Smooth muscle cell (in vitro differentiated cells): Measurements from ENCODE around the gene GOLGA6L10. TPM values are rescaled to one million over a fixed set of nuclear protein-coding genes. Genes with fewer than 3 reads are reported as not detected.
"Not testable (repeated sequence)": the region's sequence is repeated elsewhere in the genome, so short reads cannot be mapped to it uniquely, and the experiment has no call there.

Source experiments
- DNase-seq: peaks from one replicate; lab custom pipeline; 2025; ENCODE audit not compliant: unreplicated experiment; lab: John Stamatoyannopoulos, UW
- H2AFZ ChIP-seq: fragments of 200-600 bp; sonication (generic); 2 replicates; pipeline ENCODE4 v1.6.0; 2016; ENCODE audit warnings: antibody characterized with exemption, low read depth, mild to moderate bottlenecking
- H3F3A ChIP-seq: fragments of 200-600 bp; sonication (generic); 2 replicates; pipeline ENCODE4 v1.6.0; 2017; ENCODE audit warnings: antibody characterized with exemption, low read depth
- H3K27ac ChIP-seq: fragments of 200-600 bp; sonication (generic); 2 replicates; pipeline ENCODE4 v1.5.1; 2016; ENCODE audit warnings: low read depth, mild to moderate bottlenecking
- H3K27me3 ChIP-seq: fragments of 200-600 bp; sonication (generic); 2 replicates; pipeline ENCODE4 v1.6.1; 2016; ENCODE audit warnings: low read depth, mild to moderate bottlenecking
- H3K36me3 ChIP-seq: fragments of 200-600 bp; sonication (generic); 2 replicates; pipeline ENCODE4 v1.5.1; 2016; ENCODE audit warnings: low read depth
- H3K4me1 ChIP-seq: fragments of 200-600 bp; sonication (generic); 2 replicates; pipeline ENCODE4 v1.5.1; 2016; ENCODE audit warnings: low read depth
- H3K4me2 ChIP-seq: fragments of 200-600 bp; sonication (generic); 2 replicates; pipeline ENCODE4 v1.6.0; 2016; ENCODE audit warnings: mild to moderate bottlenecking
- H3K4me3 ChIP-seq: fragments of 200-600 bp; sonication (generic); 2 replicates; pipeline ENCODE4 v1.5.1; 2016; ENCODE audit warnings: mild to moderate bottlenecking
- H3K79me2 ChIP-seq: fragments of 200-600 bp; sonication (generic); 2 replicates; pipeline ENCODE4 v1.6.0; 2016; ENCODE audit warnings: low read depth, mild to moderate bottlenecking
- H3K9ac ChIP-seq: fragments of 200-600 bp; sonication (generic); 2 replicates; pipeline ENCODE4 v1.6.0; 2016; ENCODE audit warnings: low read depth
- H3K9me3 ChIP-seq: fragments of 200-600 bp; sonication (generic); replicated peaks from 2 replicates; pipeline ENCODE4 v1.5.1; 2016; ENCODE audit warnings: low read depth
- H4K20me1 ChIP-seq: fragments of 200-600 bp; sonication (generic); 2 replicates; pipeline ENCODE4 v1.6.0; 2016; ENCODE audit warnings: low read depth
- WGBS: methylation state at CpG from one replicate; pipeline ENCODE4 v1.1.7; 2016; ENCODE audit warnings: low lambda C conversion rate; 5-methylcytosine and 5-hydroxymethylcytosine counted together
- polyA plus RNA-seq: library from polyadenylated mRNA; unstranded; fragments of >200 nt; fragmentation: Nextera tagmentation; extraction: Ambion mirVana; gene quantifications from 2 replicates; pipeline ENCODE4 v1.2.1, GENCODE V29; 2016
- total RNA-seq: library from RNA; depleted of rRNA; stranded (reverse); fragments of >200 nt; gene quantifications from 2 replicates; pipeline ENCODE4 v1.2.3, GENCODE V29; 2014
- TF ChIP-seq, protein P1 (sequence below): fragments of 200-600 bp; sonication (generic); IDR thresholded peaks from 2 replicates; pipeline ENCODE4 v1.5.1; 2017; ENCODE audit warnings: borderline replicate concordance, mild to moderate bottlenecking, antibody characterized with exemption; ENCODE audit not compliant: insufficient read depth, poor library complexity, severe bottlenecking

Gene GOLGA6L10
- total and polyA plus RNA-seq, 2 experiments from 2014 or later: 0.22 to 1.9 TPM

- Histone ChIP-seq H3K4me3 (no peak overlapping the region), H3K36me3 (no peaks in the 10 kb centered on the region), H3K79me2 (no peaks in the 10 kb centered on the region), H3F3A (no peaks in the 10 kb centered on the region), H3K27ac (no peak overlapping the region), H2AFZ (no peak overlapping the region), H3K4me1 (no peaks in the 10 kb centered on the region), H3K27me3 (no peaks in the 10 kb centered on the region), H3K9ac (no peak overlapping the region), H3K4me2 (no peak overlapping the region), H4K20me1 (no peaks in the 10 kb centered on the region), H3K9me3 (no peaks in the 10 kb centered on the region)
- TF ChIP-seq, protein P1, sequence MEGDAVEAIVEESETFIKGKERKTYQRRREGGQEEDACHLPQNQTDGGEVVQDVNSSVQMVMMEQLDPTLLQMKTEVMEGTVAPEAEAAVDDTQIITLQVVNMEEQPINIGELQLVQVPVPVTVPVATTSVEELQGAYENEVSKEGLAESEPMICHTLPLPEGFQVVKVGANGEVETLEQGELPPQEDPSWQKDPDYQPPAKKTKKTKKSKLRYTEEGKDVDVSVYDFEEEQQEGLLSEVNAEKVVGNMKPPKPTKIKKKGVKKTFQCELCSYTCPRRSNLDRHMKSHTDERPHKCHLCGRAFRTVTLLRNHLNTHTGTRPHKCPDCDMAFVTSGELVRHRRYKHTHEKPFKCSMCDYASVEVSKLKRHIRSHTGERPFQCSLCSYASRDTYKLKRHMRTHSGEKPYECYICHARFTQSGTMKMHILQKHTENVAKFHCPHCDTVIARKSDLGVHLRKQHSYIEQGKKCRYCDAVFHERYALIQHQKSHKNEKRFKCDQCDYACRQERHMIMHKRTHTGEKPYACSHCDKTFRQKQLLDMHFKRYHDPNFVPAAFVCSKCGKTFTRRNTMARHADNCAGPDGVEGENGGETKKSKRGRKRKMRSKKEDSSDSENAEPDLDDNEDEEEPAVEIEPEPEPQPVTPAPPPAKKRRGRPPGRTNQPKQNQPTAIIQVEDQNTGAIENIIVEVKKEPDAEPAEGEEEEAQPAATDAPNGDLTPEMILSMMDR: no peak
- WGBS: 90% methylated on average over 11 of the region's 12 CpGs
- DNase-seq: no peak
Measured at GRCh38 chr15:82317091-82317489, 32.2 kb downstream of the GOLGA6L10 start.

GRCh38 chr15:82316247-82317090, 32.8 kb downstream of the GOLGA6L10 start:
- not testable (repeated sequence) for H3K36me3 ChIP-seq, H3K4me3 ChIP-seq, H3K79me2 ChIP-seq, H3K4me2 ChIP-seq, DNase-seq, H2AFZ ChIP-seq, H3F3A ChIP-seq, H4K20me1 ChIP-seq, H3K27ac ChIP-seq, H3K27me3 ChIP-seq, H3K4me1 ChIP-seq, H3K9me3 ChIP-seq, H3K9ac ChIP-seq
- 93% methylated on average over 20 of the region's 23 CpGs for WGBS

DNA sequence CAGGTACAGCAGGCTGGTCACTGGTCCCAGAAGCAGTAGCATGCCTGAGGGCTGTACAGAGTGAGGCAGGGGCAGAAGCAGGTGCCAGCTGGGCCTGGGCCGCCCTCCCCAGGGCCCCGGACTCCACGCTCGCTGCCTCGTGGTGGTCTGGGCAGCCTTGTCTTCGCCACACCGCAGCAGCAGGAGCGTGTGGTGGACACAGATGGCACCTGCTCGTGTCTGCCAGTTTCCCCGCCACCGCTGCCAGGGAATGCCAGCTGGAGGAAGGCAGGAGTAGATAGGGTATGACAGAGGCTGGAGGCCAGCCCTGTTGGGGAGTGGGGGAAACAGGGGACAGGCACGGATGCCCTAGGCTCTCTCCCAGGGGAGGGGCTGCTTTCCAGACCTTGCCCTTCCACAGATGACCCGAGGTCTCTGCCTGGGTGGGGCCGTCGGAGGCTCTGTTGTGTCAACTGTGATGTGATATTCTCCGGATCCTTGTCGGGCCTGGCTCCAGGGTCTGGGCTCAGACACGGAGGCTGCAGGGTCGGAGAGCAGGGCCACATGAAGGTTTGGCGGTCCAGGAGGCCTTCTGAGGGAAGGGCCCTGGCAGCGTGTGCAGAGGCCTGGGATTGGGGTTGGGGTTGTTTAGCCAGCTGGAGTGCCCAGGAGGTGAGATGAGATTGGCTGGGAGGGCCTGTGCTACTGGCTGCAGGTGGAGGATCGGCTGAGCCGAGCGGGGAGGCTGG, 33.6 kb downstream of the GOLGA6L10 start:
- H4K20me1 ChIP-seq: no peaks in the 10 kb centered on the region
- H3K79me2 ChIP-seq: no peaks in the 10 kb centered on the region
- WGBS: 91% methylated on average over 21 of the region's 24 CpGs
- no peak overlapping the region for H2AFZ ChIP-seq
- H3K4me1 ChIP-seq: no peaks in the 10 kb centered on the region
- H3K9ac ChIP-seq: no peak overlapping the region
- H3F3A ChIP-seq: no peaks in the 10 kb centered on the region
- DNase-seq: no peak
- H3K27me3 ChIP-seq: peaks cover 3% of the 10 kb centered on the region
- no peak overlapping the region for H3K4me2 ChIP-seq
- no peak overlapping the region for H3K27ac ChIP-seq
- no peaks in the 10 kb centered on the region for H3K36me3 ChIP-seq
- H3K9me3 ChIP-seq: no peaks in the 10 kb centered on the region
- H3K4me3 ChIP-seq: no peak overlapping the region
- TF ChIP-seq, protein P1: no peak

DNA sequence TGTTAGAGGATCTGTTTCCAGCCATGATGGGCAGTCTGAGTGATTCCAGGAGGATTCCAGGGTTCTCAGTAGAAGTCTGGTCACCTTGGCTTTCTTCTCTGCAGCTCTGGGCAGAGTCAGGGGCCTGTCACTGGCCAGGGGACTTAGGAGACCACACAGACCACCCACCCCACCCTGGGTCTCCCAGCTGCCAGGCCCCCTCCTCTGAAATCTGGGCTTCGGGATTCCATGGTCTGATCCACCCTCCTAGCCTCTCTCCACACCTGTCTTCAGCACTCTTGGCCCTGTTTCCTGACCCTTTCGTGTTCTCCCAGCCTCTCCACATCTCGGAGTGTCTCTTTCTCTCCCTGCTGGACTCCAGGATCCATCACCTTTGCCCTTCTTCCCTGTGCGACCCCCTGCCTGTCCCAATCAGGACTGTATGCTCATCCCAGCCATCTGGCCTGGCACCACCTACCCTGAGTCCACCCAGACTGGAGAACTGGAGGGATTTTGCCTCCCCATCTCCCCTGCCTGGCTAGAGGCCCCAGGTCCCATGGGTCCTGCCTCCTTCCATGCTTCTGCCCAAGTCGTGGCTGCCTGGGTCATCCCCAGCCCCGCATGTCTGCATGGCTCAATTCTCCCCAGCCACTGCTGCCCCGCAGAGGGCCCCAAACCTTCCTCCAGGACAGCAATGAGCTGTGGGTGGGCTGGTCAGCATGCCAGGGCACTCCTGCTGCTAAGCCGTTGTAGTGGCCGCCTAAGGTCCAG, 34.3 kb downstream of the GOLGA6L10 start:
- Histone ChIP-seq H3K4me1 (no peaks in the 10 kb centered on the region), H4K20me1 (no peaks in the 10 kb centered on the region), H3K79me2 (no peaks in the 10 kb centered on the region), H3K27me3 (peaks cover 3% of the 10 kb centered on the region), H3K36me3 (no peaks in the 10 kb centered on the region), H3K4me3 (no peak overlapping the region), H3F3A (no peaks in the 10 kb centered on the region), H3K9me3 (no peaks in the 10 kb centered on the region), H3K4me2 (no peak overlapping the region), H3K27ac (no peak overlapping the region), H2AFZ (no peak overlapping the region), H3K9ac (no peak overlapping the region)
- 91% methylated on average over 9 of the region's 9 CpGs for WGBS
- TF ChIP-seq, protein P1: no peak
- no peak for DNase-seq

DNA sequence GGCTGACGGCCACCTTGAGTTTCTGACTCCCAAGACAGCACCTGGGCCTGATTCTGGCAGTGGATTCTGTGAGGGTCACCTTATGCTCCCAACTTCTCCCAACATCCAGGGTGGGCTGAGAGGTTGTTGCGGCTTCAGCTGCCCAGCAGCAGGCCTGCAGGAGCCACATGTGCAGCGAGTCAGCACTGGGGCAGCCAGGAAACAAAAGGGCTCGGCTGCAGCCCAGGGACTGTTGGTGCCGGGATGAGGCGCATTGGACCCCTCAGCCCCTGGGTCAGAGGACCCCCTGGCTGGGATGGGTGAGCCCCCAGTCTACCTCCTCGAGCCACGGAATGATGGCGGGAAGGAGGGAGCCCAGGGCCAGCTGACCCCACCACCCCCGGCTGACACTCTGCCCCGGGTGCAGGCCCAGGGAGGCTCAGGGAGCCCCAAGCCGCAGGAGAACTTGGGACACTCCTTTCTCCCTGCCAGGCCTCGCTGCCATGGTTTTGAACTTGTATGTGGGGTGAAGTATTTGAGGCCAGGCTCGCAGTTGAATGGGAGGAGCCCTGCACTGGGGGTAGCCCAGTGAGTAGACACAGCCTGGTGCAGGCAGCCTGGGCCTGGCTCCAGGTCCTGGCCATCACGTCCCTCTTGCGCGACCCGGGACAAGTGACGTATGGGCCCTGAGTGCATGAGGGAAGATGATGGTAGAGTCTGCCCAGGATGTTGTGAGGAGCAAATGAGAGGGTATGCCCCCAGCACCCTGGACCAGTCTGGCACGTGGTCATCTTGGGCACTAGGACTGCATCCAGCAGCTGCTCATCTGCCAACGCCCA, 35.1 kb downstream of the GOLGA6L10 start:
- not testable (repeated sequence) for H3F3A ChIP-seq, H3K79me2 ChIP-seq, H2AFZ ChIP-seq, DNase-seq, H4K20me1 ChIP-seq, H3K4me1 ChIP-seq, H3K9ac ChIP-seq, H3K27me3 ChIP-seq, H3K27ac ChIP-seq, H3K9me3 ChIP-seq, H3K36me3 ChIP-seq, H3K4me2 ChIP-seq, H3K4me3 ChIP-seq
- 89% methylated on average over 21 of the region's 21 CpGs for WGBS
